Ammon's horn (tissue), 1 donor: ENCODE data around the gene SSNA1.
"Not testable (repeated sequence)": the region's sequence is repeated elsewhere in the genome, so short reads cannot be mapped to it uniquely, and the experiment has no call there.

Experiments
- DNase-seq: peaks from one replicate; pipeline ENCODE4 v3.0.0-alpha.2; 2016; ENCODE audit warnings: low spot score

Gene SSNA1

DNA sequence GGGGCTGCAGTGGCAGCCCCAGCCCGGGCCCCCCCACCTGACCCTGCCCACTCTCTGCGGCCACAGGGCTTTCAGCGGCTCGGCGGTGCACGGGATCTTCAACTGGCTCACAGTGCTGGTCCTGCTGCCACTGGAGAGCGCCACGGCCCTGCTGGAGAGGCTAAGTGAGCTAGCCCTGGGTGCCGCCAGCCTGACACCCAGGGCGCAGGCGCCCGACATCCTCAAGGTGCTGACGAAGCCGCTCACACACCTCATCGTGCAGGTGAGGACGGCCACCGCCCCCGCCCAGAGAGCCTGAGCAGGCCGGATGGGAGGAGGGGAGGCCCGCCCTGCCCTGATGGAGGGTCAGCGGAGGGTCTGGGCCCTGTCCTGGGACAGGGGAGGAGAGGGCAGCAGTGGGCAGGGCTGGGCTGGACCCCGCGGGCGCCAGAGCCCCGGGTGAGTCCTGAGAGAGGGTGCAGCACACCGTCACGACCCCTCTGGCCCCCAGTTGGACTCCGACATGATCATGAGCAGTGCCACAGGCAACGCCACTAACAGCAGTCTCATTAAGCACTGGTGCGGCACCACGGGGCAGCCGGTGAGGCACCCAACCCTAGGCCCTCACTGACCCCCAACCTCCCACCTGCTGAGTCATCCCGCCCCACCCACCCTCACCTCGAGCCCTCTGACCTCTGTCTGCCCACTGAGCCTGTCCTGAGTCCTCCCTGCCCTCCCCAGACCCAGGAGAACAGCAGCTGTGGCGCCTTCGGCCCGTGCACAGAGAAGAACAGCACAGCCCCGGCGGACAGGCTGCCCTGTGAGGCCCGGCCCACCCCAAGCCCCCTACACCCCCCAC lies 44.9 kb downstream of the SSNA1 start:
- no peak for DNase-seq

DNA sequence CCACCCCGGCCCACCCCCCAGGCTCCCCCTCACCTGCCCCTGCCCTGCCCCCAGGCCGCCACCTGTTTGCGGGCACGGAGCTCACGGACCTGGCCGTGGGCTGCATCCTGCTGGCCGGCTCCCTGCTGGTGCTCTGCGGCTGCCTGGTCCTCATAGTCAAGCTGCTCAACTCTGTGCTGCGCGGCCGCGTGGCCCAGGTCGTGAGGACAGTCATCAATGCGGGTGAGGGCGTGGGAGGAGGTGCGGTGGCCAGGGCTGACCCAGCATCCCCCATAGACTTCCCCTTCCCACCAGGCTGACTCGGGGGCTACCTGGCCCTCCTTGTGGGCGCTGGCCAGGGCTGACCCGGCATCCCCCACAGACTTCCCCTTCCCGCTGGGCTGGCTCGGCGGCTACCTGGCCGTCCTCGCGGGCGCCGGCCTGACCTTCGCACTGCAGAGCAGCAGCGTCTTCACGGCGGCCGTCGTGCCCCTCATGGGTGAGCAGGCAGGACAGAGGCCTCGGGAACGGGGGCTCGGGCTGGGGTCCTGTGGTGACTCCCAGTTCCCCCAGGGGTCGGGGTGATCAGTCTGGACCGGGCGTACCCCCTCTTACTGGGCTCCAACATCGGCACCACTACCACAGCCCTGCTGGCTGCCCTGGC lies 45.7 kb downstream of the SSNA1 start:
- DNase-seq: no peak

GRCh38 chr9:137234758-137235423 lies 46.4 kb downstream of the SSNA1 start:
- no peak for DNase-seq

DNA sequence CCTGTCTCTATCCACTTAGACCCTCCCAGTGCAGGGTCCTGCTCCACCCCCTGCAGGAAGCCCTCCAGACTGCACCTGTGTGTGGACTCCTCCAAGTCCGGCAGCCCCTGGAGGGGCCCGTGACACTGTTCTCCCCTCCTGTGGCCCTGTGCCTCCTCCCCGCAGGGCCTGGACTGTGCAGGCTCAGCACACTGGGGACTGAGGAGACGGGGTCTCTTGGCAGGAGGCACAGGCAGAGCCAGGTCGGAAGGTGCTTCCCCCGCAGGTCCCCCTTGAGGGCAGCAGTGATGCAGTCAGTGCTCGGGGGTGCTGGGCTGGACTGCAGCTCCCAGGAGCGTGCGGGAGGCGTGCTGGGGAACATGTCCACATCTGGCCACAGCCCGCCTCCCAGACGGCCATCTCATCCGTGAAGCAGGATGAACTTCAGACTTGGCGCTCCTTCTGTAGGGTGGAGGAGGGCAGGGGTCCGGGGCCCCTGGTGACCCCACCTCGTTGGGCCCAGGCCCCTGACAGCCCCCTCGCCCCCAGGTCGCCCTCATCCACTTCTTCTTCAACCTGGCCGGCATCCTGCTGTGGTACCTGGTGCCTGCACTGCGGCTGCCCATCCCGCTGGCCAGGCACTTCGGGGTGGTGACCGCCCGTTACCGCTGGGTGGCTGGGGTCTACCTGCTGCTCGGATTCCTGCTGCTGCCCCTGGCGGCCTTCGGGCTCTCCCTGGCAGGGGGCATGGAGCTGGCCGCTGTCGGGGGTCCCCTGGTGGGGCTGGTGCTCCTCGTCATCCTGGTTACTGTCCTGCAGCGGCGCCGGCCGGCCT lies 47.2 kb downstream of the SSNA1 start:
- DNase-seq: no peak

GRCh38 chr9:137236238-137236935 lies 47.9 kb downstream of the SSNA1 start:
- DNase-seq: peak; percentile 83

GRCh38 chr9:137236936-137237421 lies 48.5 kb downstream of the SSNA1 start:
- DNase-seq: no peak

- DNase-seq: peak; percentile 89
These were observed 49.6 kb downstream of the SSNA1 start for GRCh38 chr9:137237759-137238726.

DNA sequence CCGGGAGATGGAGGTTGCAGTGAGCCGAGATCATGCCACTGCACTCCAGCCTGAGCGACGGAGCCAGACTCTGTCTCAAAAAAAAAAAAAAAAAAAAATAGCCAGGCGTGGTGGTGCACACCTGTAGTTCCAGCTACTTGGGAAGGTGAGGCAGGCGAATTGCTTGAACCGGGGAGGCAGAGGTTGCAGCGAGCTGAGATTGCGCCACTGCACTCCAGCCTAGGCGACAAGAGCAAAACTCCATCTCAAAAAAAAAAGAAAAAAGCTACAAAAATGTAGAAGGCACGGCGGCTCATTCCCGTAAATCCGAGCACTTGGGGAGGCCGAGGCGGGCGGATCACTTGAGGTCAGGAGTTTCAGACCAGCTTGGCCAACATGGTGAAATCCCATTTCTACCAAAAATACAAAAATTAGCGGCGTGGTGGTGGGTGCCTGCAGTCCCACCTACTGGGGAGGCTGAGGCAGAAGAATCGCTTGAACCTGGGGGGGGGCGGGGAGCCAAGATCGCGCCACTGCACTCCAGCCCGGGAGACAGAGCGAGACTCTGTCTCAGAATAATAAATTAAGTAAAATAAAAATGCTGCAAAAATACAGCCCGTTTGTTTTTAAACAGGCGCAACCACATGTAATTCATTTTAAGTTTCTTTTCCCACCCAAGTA lies 51.2 kb downstream of the SSNA1 start:
- DNase-seq: not testable (repeated sequence)
